Measurements from ENCODE around the gene SLC13A3.

The SLC13A3 gene

GRCh38 chr20:46671866-46672542, 20.7 kb upstream of the SLC13A3 start:
- Mint-ChIP-seq H3K27ac (no peak overlapping the region), H3K27me3 (no peaks in the 10 kb centered on the region), H3K4me1 (no peaks in the 10 kb centered on the region), H3K36me3 (peaks cover 24% of the 10 kb centered on the region), H3K9me3 (peaks cover 13% of the 10 kb centered on the region), H3K4me3 (no peak overlapping the region)
- no peak for ATAC-seq

GRCh38 chr20:46670585-46671584, 19.6 kb upstream of the SLC13A3 start:
- Mint-ChIP-seq H3K9me3 (peaks cover 13% of the 10 kb centered on the region), H3K27ac (no peak overlapping the region), H3K4me1 (no peaks in the 10 kb centered on the region), H3K27me3 (no peaks in the 10 kb centered on the region), H3K36me3 (peaks cover 24% of the 10 kb centered on the region), H3K4me3 (no peak overlapping the region)
- ATAC-seq: no peak

GRCh38 chr20:46670228-46670584, 18.9 kb upstream of the SLC13A3 start:
- no peaks in the 10 kb centered on the region for H3K4me1 Mint-ChIP-seq
- peaks cover 13% of the 10 kb centered on the region for H3K9me3 Mint-ChIP-seq
- no peak overlapping the region for H3K27ac Mint-ChIP-seq
- no peak for ATAC-seq
- no peaks in the 10 kb centered on the region for H3K27me3 Mint-ChIP-seq
- peaks cover 24% of the 10 kb centered on the region for H3K36me3 Mint-ChIP-seq
- no peak overlapping the region for H3K4me3 Mint-ChIP-seq

- Mint-ChIP-seq H3K9me3 (peaks cover 13% of the 10 kb centered on the region), H3K27me3 (no peaks in the 10 kb centered on the region), H3K4me3 (no peak overlapping the region), H3K36me3 (peaks cover 20% of the 10 kb centered on the region), H3K27ac (no peak overlapping the region), H3K4me1 (no peaks in the 10 kb centered on the region)
- no peak for ATAC-seq
Observed at GRCh38 chr20:46666818-46667515, 15.7 kb upstream of the SLC13A3 start.

- Mint-ChIP-seq H3K4me1 (no peaks in the 10 kb centered on the region), H3K9me3 (peaks cover 11% of the 10 kb centered on the region)
Observed at GRCh38 chr20:46666306-46666705, 15.0 kb upstream of the SLC13A3 start.

GRCh38 chr20:46665602-46666001, 14.3 kb upstream of the SLC13A3 start:
- Mint-ChIP-seq H3K27me3 (no peaks in the 10 kb centered on the region), H3K27ac (no peak overlapping the region), H3K36me3 (peaks cover 10% of the 10 kb centered on the region), H3K4me1 (no peaks in the 10 kb centered on the region), H3K9me3 (peaks cover 5% of the 10 kb centered on the region), H3K4me3 (no peak overlapping the region)
- ATAC-seq: no peak

More at GRCh38 chr20:46666306-46666705, 15.0 kb upstream of the SLC13A3 start:
- Mint-ChIP-seq H3K27ac (no peak overlapping the region), H3K4me3 (no peak overlapping the region), H3K36me3 (peaks cover 17% of the 10 kb centered on the region), H3K27me3 (no peaks in the 10 kb centered on the region)
- ATAC-seq: no peak

DNA sequence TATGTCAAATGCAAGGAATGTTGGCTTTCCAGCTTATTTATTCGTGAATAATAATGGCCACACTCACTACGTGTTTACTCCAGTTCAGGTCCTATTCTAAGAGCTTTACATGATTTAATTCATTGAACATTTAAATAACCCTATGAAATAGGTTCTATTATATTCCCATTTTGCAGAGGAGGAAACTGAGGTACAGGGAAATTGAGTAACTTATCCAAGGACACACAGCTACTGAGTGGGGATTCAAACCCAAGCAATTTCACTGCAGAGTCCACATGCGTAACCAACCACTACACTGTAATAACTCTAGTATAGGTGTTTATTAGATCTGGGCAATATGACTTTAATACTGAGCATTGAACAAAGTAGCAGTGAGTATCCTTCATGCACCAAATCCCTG, 12.3 kb upstream of the SLC13A3 start:
- ATAC-seq: no peak
- Mint-ChIP-seq H3K36me3 (peaks cover 5% of the 10 kb centered on the region), H3K27me3 (no peaks in the 10 kb centered on the region), H3K4me3 (no peak overlapping the region), H3K27ac (no peak overlapping the region), H3K4me1 (no peaks in the 10 kb centered on the region), H3K9me3 (no peaks in the 10 kb centered on the region)

DNA sequence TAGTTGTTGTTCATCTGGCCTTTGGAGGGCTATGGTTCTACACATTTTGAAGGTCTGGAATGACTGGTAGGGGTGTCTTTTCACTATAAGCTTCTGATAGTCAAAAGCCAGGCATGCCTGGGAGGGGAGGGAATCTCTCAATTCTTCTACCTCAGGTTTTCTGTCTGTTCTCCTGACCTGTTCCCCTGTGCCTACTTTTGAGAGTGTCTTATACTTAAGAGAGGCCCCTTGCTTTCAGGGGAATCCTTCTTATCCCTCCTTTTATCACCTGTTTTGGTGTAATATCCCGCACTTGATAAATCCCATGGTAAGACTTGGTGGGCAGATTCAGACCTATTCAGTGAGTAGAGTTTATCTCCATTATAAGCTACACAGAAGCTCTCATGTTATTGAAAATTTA, 10.4 kb upstream of the SLC13A3 start:
- Mint-ChIP-seq H3K4me1 (no peaks in the 10 kb centered on the region), H3K27me3 (no peaks in the 10 kb centered on the region), H3K9me3 (no peaks in the 10 kb centered on the region), H3K27ac (no peak overlapping the region), H3K4me3 (no peak overlapping the region), H3K36me3 (no peaks in the 10 kb centered on the region)
- no peak for ATAC-seq

- H3K9me3 Mint-ChIP-seq: no peaks in the 10 kb centered on the region
- no peak for ATAC-seq
- H3K4me3 Mint-ChIP-seq: no peak overlapping the region
- H3K4me1 Mint-ChIP-seq: no peaks in the 10 kb centered on the region
- no peaks in the 10 kb centered on the region for H3K27me3 Mint-ChIP-seq
- H3K27ac Mint-ChIP-seq: no peak overlapping the region
- no peaks in the 10 kb centered on the region for H3K36me3 Mint-ChIP-seq
Observed at GRCh38 chr20:46660487-46660886, 9.2 kb upstream of the SLC13A3 start.

GRCh38 chr20:46657618-46658017, 6.4 kb upstream of the SLC13A3 start:
- Mint-ChIP-seq H3K27ac (no peak overlapping the region), H3K27me3 (peaks cover 13% of the 10 kb centered on the region), H3K9me3 (no peaks in the 10 kb centered on the region), H3K4me3 (no peak overlapping the region), H3K36me3 (no peaks in the 10 kb centered on the region), H3K4me1 (no peaks in the 10 kb centered on the region)
- no peak for ATAC-seq

DNA sequence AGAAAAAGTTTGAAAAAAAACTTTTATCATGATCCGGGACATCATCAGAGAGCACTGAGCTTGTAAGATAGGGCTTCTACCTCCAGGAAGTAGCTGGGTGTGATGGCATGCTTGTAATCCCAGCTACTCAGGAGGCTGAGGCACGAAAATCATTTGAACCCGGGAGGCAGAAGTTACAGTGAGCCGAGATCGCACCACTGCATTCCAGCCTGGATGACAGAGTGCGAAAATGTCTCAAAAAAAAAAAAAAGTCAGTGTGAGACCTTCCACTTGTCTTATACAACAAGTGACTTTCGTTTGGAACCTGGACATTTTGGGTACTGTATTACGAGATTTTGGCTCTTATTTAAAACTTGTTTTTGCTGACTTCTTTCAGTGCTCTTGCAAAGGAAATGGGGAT, 5.9 kb upstream of the SLC13A3 start:
- Mint-ChIP-seq H3K4me1 (no peaks in the 10 kb centered on the region), H3K27me3 (peaks cover 18% of the 10 kb centered on the region), H3K4me3 (no peak overlapping the region), H3K27ac (no peak overlapping the region), H3K36me3 (no peaks in the 10 kb centered on the region), H3K9me3 (no peaks in the 10 kb centered on the region)
- ATAC-seq: no peak

GRCh38 chr20:46652699-46653098, 1.4 kb upstream of the SLC13A3 start:
- ATAC-seq: no peak
- Mint-ChIP-seq H3K27me3 (peaks cover 60% of the 10 kb centered on the region), H3K36me3 (no peaks in the 10 kb centered on the region), H3K27ac (no peak overlapping the region), H3K4me3 (no peak overlapping the region), H3K9me3 (no peaks in the 10 kb centered on the region), H3K4me1 (no peaks in the 10 kb centered on the region)

DNA sequence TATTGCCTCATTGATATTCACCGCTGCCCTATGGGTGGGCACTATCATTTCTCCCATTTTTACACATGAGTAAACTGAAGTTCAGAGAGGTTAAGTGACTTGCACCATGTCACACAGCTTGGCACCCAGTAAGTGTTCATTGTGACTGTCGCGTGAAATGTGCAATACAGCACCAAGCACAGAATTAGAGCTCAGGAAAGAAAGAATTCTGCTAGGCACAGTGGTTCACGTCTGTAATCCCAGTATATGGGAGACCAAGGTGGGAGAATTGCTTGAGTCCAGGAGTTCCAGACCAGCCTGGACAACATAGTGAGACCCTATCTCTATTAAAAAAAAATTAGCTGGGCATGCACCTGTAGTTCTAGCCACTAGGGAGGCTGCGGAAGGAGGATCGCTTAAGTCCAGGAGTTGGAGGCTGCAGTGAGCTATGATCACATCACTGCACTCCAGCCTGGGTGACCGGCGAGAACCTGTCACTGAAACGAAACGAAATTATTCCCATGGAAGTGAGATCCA, 626 bp downstream of the SLC13A3 start:
- no peak for ATAC-seq
- Mint-ChIP-seq H3K36me3 (no peaks in the 10 kb centered on the region), H3K4me3 (no peak overlapping the region), H3K9me3 (no peaks in the 10 kb centered on the region), H3K27ac (no peak overlapping the region), H3K4me1 (no peaks in the 10 kb centered on the region), H3K27me3 (peaks cover 60% of the 10 kb centered on the region)

GRCh38 chr20:46649965-46650542, 1.2 kb downstream of the SLC13A3 start:
- H3K9me3 Mint-ChIP-seq: no peaks in the 10 kb centered on the region
- no peaks in the 10 kb centered on the region for H3K4me1 Mint-ChIP-seq
- H3K27ac Mint-ChIP-seq: no peak overlapping the region
- no peak for ATAC-seq
- no peaks in the 10 kb centered on the region for H3K36me3 Mint-ChIP-seq
- H3K27me3 Mint-ChIP-seq: peaks cover 60% of the 10 kb centered on the region
- no peak overlapping the region for H3K4me3 Mint-ChIP-seq

GRCh38 chr20:46649650-46649949, 1.7 kb downstream of the SLC13A3 start:
- no peak overlapping the region for H3K4me3 Mint-ChIP-seq
- H3K27me3 Mint-ChIP-seq: peaks cover 60% of the 10 kb centered on the region
- H3K36me3 Mint-ChIP-seq: no peaks in the 10 kb centered on the region
- no peaks in the 10 kb centered on the region for H3K9me3 Mint-ChIP-seq
- no peak for ATAC-seq
- H3K27ac Mint-ChIP-seq: no peak overlapping the region
- no peaks in the 10 kb centered on the region for H3K4me1 Mint-ChIP-seq

Measured in stimulated activated memory B cell treated with anti-CD40 and anti-IgM and Interleukin-4, amounts not matched to agents 10 μg/mL and 1 μg/mL and 100 μg/mL, for 72 hours (primary cell).